Nephron (organoid): ENCODE measurements around the gene TEX261.

Experiments
- H3K27ac Mint-ChIP-seq, 3 experiments: 2 replicates each; pipeline ENCODE4 v1.8.0; 2020; ENCODE audit warnings: mixed read lengths in 3 of 3, mild to moderate bottlenecking in 2 of 3, moderate library complexity in 1 of 3
- H3K27me3 Mint-ChIP-seq: 2 replicates; pipeline ENCODE4 v1.8.0; 2021; ENCODE audit warnings: low read depth, mild to moderate bottlenecking, moderate library complexity, mixed read lengths
- H3K36me3 Mint-ChIP-seq: 2 replicates; pipeline ENCODE4 v1.8.0; 2020; ENCODE audit warnings: low read depth, mixed read lengths
- H3K4me1 Mint-ChIP-seq: 2 replicates; pipeline ENCODE4 v1.8.0; 2020; ENCODE audit warnings: mixed read lengths
- H3K4me3 Mint-ChIP-seq, 3 experiments: 2 replicates each; pipeline ENCODE4 v1.8.0; 2020; ENCODE audit warnings: mild to moderate bottlenecking in 3 of 3, mixed read lengths in 3 of 3, moderate library complexity in 2 of 3
- H3K9me3 Mint-ChIP-seq: 2 replicates; pipeline ENCODE4 v1.8.0; 2020; ENCODE audit warnings: mixed read lengths
- CTCF ChIP-seq, 3 experiments: fragments of 200-600 bp; sonication (generic); IDR thresholded peaks; one replicate each; pipeline ENCODE4 v1.5.0; 2021; ENCODE audit warnings: antibody characterized with exemption in 3 of 3; ENCODE audit not compliant: unreplicated experiment in 3 of 3

TEX261 gene

GRCh38 chr2:70984228-70984575 is 10.5 kb downstream of the TEX261 start:
- no peaks in the 10 kb centered on the region for H3K4me1 Mint-ChIP-seq
- H3K27ac Mint-ChIP-seq, result no peak overlapping the region
- TF ChIP-seq CTCF (IDR thresholded peaks at IDR 0.05; ENCODE audit: unreplicated experiment in 3 of 3), result no peak
- H3K4me3 Mint-ChIP-seq, result no peak overlapping the region
- H3K36me3 Mint-ChIP-seq, result peaks cover 42% of the 10 kb centered on the region
- no peaks in the 10 kb centered on the region for H3K9me3 Mint-ChIP-seq
- no peaks in the 10 kb centered on the region for H3K27me3 Mint-ChIP-seq

- Mint-ChIP-seq H3K9me3 (no peaks in the 10 kb centered on the region), H3K4me1 (no peaks in the 10 kb centered on the region), H3K36me3 (peaks cover 37% of the 10 kb centered on the region), H3K27me3 (no peaks in the 10 kb centered on the region), H3K4me3 (no peak overlapping the region), H3K27ac (no peak overlapping the region)
- no peak for TF ChIP-seq CTCF (IDR thresholded peaks at IDR 0.05; ENCODE audit: unreplicated experiment in 3 of 3)
These were observed 11.0 kb downstream of the TEX261 start for GRCh38 chr2:70983506-70984227.

- Mint-ChIP-seq H3K4me1 (peaks cover 3% of the 10 kb centered on the region), H3K9me3 (no peaks in the 10 kb centered on the region), H3K4me3 (no peak overlapping the region), H3K27ac (no peak overlapping the region), H3K36me3 (peaks cover 33% of the 10 kb centered on the region), H3K27me3 (no peaks in the 10 kb centered on the region)
- TF ChIP-seq CTCF (IDR thresholded peaks at IDR 0.05; ENCODE audit: unreplicated experiment in 3 of 3), result no peak
These were observed 11.7 kb downstream of the TEX261 start for GRCh38 chr2:70982971-70983370.

- Mint-ChIP-seq H3K27me3 (no peaks in the 10 kb centered on the region), H3K9me3 (no peaks in the 10 kb centered on the region), H3K27ac (no peak overlapping the region), H3K4me3 (no peak overlapping the region), H3K4me1 (peaks cover 11% of the 10 kb centered on the region), H3K36me3 (peaks cover 25% of the 10 kb centered on the region)
- no peak for TF ChIP-seq CTCF (IDR thresholded peaks at IDR 0.05; ENCODE audit: unreplicated experiment in 3 of 3)
These were observed 12.5 kb downstream of the TEX261 start for GRCh38 chr2:70981866-70982810.

GRCh38 chr2:70981421-70981820 is 13.3 kb downstream of the TEX261 start:
- Mint-ChIP-seq H3K27ac (no peak overlapping the region), H3K9me3 (no peaks in the 10 kb centered on the region), H3K4me3 (no peak overlapping the region), H3K4me1 (peaks cover 16% of the 10 kb centered on the region), H3K27me3 (no peaks in the 10 kb centered on the region), H3K36me3 (peaks cover 18% of the 10 kb centered on the region)
- TF ChIP-seq CTCF (IDR thresholded peaks at IDR 0.05; ENCODE audit: unreplicated experiment in 3 of 3), result no peak
